CD8-positive, alpha-beta memory T cell (primary cell): ENCODE results near the gene VRK2. TPM values are rescaled to one million over a fixed set of nuclear protein-coding genes. Genes with fewer than 3 reads are reported as not detected.

ENCODE experiments used
- CTCF ChIA-PET: fragments of 350-600 bp; sonication (Branson Sonifier 250); formaldehyde crosslinking; loops from one replicate; lab custom pipeline; 2021; ENCODE audit warnings: antibody characterized with exemption; lab: Charles Lee
- POLR2A ChIA-PET: fragments of 350-600 bp; sonication (Branson Sonifier 250); formaldehyde crosslinking; loops from one replicate; lab custom pipeline; 2021; ENCODE audit warnings: antibody characterized with exemption; lab: Charles Lee
- DNase-seq, 5 donors: peaks; one replicate each; pipeline versions ENCODE4 v3.0.0 to v3.0.0-alpha.2; 2020 to 2022; ENCODE audit warnings: mixed read lengths in 1 of 5
- H3K27ac ChIP-seq: one replicate; pipeline ENCODE4 v1.7.0; 2013; ENCODE audit warnings: low read depth, mild to moderate bottlenecking, low read length, moderate library complexity
- H3K27me3 ChIP-seq: 2 replicates; pipeline ENCODE4 v1.7.0; 2013; ENCODE audit warnings: low read length, mild to moderate bottlenecking; ENCODE audit not compliant: insufficient read depth, poor library complexity, severe bottlenecking
- H3K36me3 ChIP-seq: 2 replicates; pipeline ENCODE4 v1.7.0; 2013; ENCODE audit warnings: mild to moderate bottlenecking, low read length, moderate library complexity; ENCODE audit not compliant: insufficient read depth
- H3K4me1 ChIP-seq: 2 replicates; pipeline ENCODE4 v1.7.0; 2013; ENCODE audit warnings: mild to moderate bottlenecking, low read length, moderate library complexity; ENCODE audit not compliant: insufficient read depth
- H3K4me3 ChIP-seq: 2 replicates; pipeline ENCODE4 v1.7.0; 2013; ENCODE audit warnings: mild to moderate bottlenecking, low read length
- H3K9me3 ChIP-seq: 2 replicates; pipeline ENCODE4 v1.7.0; 2013; ENCODE audit warnings: mild to moderate bottlenecking, low read length
- H3K27ac Mint-ChIP-seq, 8 donors: one replicate each; pipeline ENCODE4 v1.8.0; 2020 to 2021; ENCODE audit warnings: mixed read lengths in 8 of 8, mild to moderate bottlenecking in 6 of 8, inconsistent platforms in 3 of 8, moderate library complexity in 3 of 8
- H3K27me3 Mint-ChIP-seq, 2 donors: one replicate each; pipeline ENCODE4 v1.8.0; 2020 to 2021; ENCODE audit warnings: mixed read lengths in 2 of 2, mild to moderate bottlenecking in 1 of 2, moderate library complexity in 1 of 2
- H3K36me3 Mint-ChIP-seq, 3 donors: one replicate each; pipeline ENCODE4 v1.8.0; 2020 to 2021; ENCODE audit warnings: mixed read lengths in 3 of 3, inconsistent platforms in 1 of 3, mild to moderate bottlenecking in 1 of 3
- H3K4me1 Mint-ChIP-seq, 3 donors: one replicate each; pipeline ENCODE4 v1.8.0; 2020 to 2021; ENCODE audit warnings: mixed read lengths in 3 of 3, inconsistent platforms in 1 of 3, mild to moderate bottlenecking in 1 of 3
- H3K4me3 Mint-ChIP-seq, 7 donors: one replicate each; pipeline ENCODE4 v1.8.0; 2020 to 2021; ENCODE audit warnings: mixed read lengths in 7 of 7, mild to moderate bottlenecking in 6 of 7, moderate library complexity in 4 of 7, inconsistent platforms in 2 of 7
- H3K9me3 Mint-ChIP-seq, 5 donors: one replicate each; pipeline ENCODE4 v1.8.0; 2020 to 2022; ENCODE audit warnings: mixed read lengths in 5 of 5, mild to moderate bottlenecking in 3 of 5, moderate library complexity in 2 of 5, inconsistent platforms in 1 of 5
- polyA plus RNA-seq: library from polyadenylated mRNA; unstranded; fragments of 300-500 nt; fragmentation: Illumina TruSeq; gene quantifications from one replicate; pipeline ENCODE4 v1.2.3, GENCODE V29; 2021
- total RNA-seq, 2 experiments: library from RNA; stranded (reverse); gene quantifications; one replicate each; pipeline ENCODE4 v1.2.3, GENCODE V29; 2021

Gene VRK2
- total and polyA plus RNA-seq, 3 experiments from 2014 or later, result 21.8 to 30.4 (median 27.6) TPM

DNA sequence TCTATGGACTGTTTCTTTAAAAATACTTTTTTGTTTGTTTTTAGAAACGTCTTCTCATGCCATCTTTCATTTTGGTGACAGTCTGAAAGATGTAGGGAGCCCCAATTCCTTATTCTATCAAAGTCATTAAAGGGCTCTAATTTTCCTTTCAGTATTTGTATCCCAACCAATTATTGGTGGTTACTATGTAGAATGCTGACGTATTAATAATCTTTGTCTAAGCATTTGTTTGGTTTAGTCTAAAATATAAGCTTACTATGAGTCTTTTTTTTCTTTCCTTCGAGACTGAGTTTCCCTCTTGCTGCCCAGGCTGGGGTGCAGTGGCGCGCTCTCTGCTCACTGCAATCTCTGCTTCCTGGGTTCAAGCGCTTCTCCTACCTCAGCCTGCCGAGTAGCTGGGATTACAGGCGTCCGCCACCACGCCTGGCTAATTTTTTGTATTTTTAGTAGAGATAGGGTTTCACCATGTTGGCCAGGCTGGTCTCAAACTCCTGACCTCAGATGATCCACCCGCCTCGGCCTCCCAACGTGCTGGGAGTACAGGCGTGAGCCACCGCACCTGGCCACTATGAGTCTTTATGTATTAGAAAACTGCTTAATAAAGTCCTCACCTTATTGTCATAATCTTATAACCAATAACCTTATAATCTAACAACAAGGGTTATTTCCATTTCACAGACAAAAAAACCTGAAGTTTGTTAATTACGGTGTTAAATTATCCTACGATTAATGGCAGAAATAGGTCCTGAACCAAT, 849 bp upstream of the VRK2 start:
- no peaks in the 10 kb centered on the region for H3K9me3 Mint-ChIP-seq
- peak overlapping the region; percentile 93 to 99 (median 96) for H3K27ac Mint-ChIP-seq
- H3K27ac ChIP-seq, result peak overlapping the region; percentile 88
- peak overlapping the region; percentile 80 for H3K4me3 ChIP-seq
- H3K27me3 Mint-ChIP-seq, result no peaks in the 10 kb centered on the region
- H3K4me1 Mint-ChIP-seq, result peaks cover 42 to 56% (median 52%) of the 10 kb centered on the region in 3 donors
- no peaks in the 10 kb centered on the region for H3K27me3 ChIP-seq
- no peaks in the 10 kb centered on the region for H3K36me3 ChIP-seq
- peak overlapping the region; percentile 88 to 99 (median 92) for H3K4me3 Mint-ChIP-seq
- peak in 1 of 5 donors; percentile 1 for DNase-seq
- CTCF ChIA-PET, result interaction anchor here (1.3 to 1.4 kb wide), 2 partner anchors 12 to 21 kb away, joined by 3 read pairs; no protein-coding TSS in a partner anchor
- H3K36me3 Mint-ChIP-seq, result peaks cover 0 to 15% (median 5%) of the 10 kb centered on the region in 3 donors
- peaks cover 29% of the 10 kb centered on the region for H3K4me1 ChIP-seq
- no peaks in the 10 kb centered on the region for H3K9me3 ChIP-seq
- POLR2A ChIA-PET, result interaction anchor here (0.9 to 1.1 kb wide), 2 partner anchors 134 to 195 kb away, joined by 3 read pairs; partner anchors contain the start of gene FANCL

- H3K36me3 Mint-ChIP-seq, result peaks cover 0 to 15% (median 1%) of the 10 kb centered on the region in 3 donors
- peaks cover 29% of the 10 kb centered on the region for H3K4me1 ChIP-seq
- H3K4me3 ChIP-seq, result peak overlapping the region; percentile 80
- CTCF ChIA-PET, result interaction anchor here (1.3 to 1.4 kb wide), 2 partner anchors 12 to 21 kb away, joined by 3 read pairs; no protein-coding TSS in a partner anchor
- no peaks in the 10 kb centered on the region for H3K9me3 Mint-ChIP-seq
- H3K27ac Mint-ChIP-seq, result peak overlapping the region; percentile 93 to 99 (median 96)
- peak overlapping the region; percentile 88 to 99 (median 92) for H3K4me3 Mint-ChIP-seq
- H3K27me3 ChIP-seq, result no peaks in the 10 kb centered on the region
- H3K27ac ChIP-seq, result peak overlapping the region; percentile 88
- no peaks in the 10 kb centered on the region for H3K36me3 ChIP-seq
- no peak for DNase-seq
- no peaks in the 10 kb centered on the region for H3K9me3 ChIP-seq
- peaks cover 42 to 56% (median 55%) of the 10 kb centered on the region in 3 donors for H3K4me1 Mint-ChIP-seq
- POLR2A ChIA-PET, result interaction anchor here (0.9 to 1.1 kb wide), 2 partner anchors 134 to 195 kb away, joined by 3 read pairs; partner anchors contain the start of gene FANCL
- no peaks in the 10 kb centered on the region for H3K27me3 Mint-ChIP-seq
These were observed 346 bp upstream of the VRK2 start for GRCh38 chr2:58046335-58046584.

GRCh38 chr2:58047373-58047935, 848 bp downstream of the VRK2 start:
- ChIA-PET CTCF (interaction anchor here (1.3 to 1.4 kb wide), 2 partner anchors 11 to 22 kb away, joined by 3 read pairs; no protein-coding TSS in a partner anchor), POLR2A (no interaction called here)
- H3K9me3 Mint-ChIP-seq, result no peaks in the 10 kb centered on the region
- no peaks in the 10 kb centered on the region for H3K9me3 ChIP-seq
- H3K4me1 ChIP-seq, result peaks cover 29% of the 10 kb centered on the region
- H3K27me3 Mint-ChIP-seq, result no peaks in the 10 kb centered on the region
- peak overlapping the region; percentile 80 for H3K4me3 ChIP-seq
- peak overlapping the region; percentile 88 to 99 (median 92) for H3K4me3 Mint-ChIP-seq
- peak overlapping the region; percentile 88 for H3K27ac ChIP-seq
- DNase-seq, result no peak
- no peaks in the 10 kb centered on the region for H3K27me3 ChIP-seq
- H3K36me3 Mint-ChIP-seq, result peaks cover 0 to 18% (median 0%) of the 10 kb centered on the region in 3 donors
- no peaks in the 10 kb centered on the region for H3K36me3 ChIP-seq
- H3K27ac Mint-ChIP-seq, result peak overlapping the region; percentile 93 to 99 (median 96)
- peaks cover 41 to 62% (median 61%) of the 10 kb centered on the region in 3 donors for H3K4me1 Mint-ChIP-seq

DNA sequence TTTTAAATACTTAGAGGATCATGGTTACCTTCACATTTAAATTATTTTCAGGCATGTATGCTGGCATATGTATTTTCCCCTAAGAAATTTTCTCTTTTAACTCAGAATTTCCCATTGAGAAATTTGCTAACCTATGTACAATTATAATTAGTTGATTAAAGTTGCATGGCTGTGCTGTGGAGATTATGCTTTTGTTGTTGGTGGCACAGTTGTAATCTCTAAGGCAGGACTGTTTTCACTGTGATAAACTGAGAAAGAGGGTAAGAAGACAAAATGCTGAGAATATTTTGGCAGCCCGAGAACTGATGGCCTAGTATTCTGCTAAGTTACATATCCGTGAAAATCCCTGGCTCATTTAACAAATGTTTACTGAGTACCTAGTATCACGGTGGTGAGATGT, 1.4 kb downstream of the VRK2 start:
- H3K4me3 ChIP-seq, result no peak overlapping the region
- Mint-ChIP-seq H3K36me3 (peaks cover 0 to 18% (median 2%) of the 10 kb centered on the region in 3 donors), H3K4me3 (peak overlapping the region; percentile 18 to 95 (median 65)), H3K27me3 (no peaks in the 10 kb centered on the region), H3K9me3 (no peaks in the 10 kb centered on the region), H3K27ac (peak overlapping the region; percentile 58 to 99 (median 74)), H3K4me1 (peaks cover 40 to 63% (median 61%) of the 10 kb centered on the region in 3 donors)
- no peaks in the 10 kb centered on the region for H3K9me3 ChIP-seq
- H3K27ac ChIP-seq, result peak overlapping the region; percentile 45
- H3K4me1 ChIP-seq, result peaks cover 29% of the 10 kb centered on the region
- H3K36me3 ChIP-seq, result no peaks in the 10 kb centered on the region
- no peak for DNase-seq
- ChIA-PET CTCF (no interaction called here), POLR2A (no interaction called here)
- no peaks in the 10 kb centered on the region for H3K27me3 ChIP-seq

- peaks cover 0 to 28% (median 3%) of the 10 kb centered on the region in 3 donors for H3K36me3 Mint-ChIP-seq
- Histone ChIP-seq H3K27ac (no peak overlapping the region), H3K4me1 (peaks cover 13% of the 10 kb centered on the region), H3K4me3 (no peak overlapping the region), H3K9me3 (no peaks in the 10 kb centered on the region), H3K27me3 (no peaks in the 10 kb centered on the region), H3K36me3 (no peaks in the 10 kb centered on the region)
- ChIA-PET CTCF (no interaction called here), POLR2A (no interaction called here)
- no peaks in the 10 kb centered on the region for H3K9me3 Mint-ChIP-seq
- peak overlapping the region in 2 of 8 donors; percentile 2 to 6 for H3K27ac Mint-ChIP-seq
- H3K4me1 Mint-ChIP-seq, result peaks cover 31 to 57% (median 53%) of the 10 kb centered on the region in 3 donors
- H3K27me3 Mint-ChIP-seq, result no peaks in the 10 kb centered on the region
- no peak for DNase-seq
- no peak overlapping the region for H3K4me3 Mint-ChIP-seq
These were observed 4.8 kb downstream of the VRK2 start for GRCh38 chr2:58051445-58051844.

- POLR2A ChIA-PET, result no interaction called here
- H3K36me3 Mint-ChIP-seq, result peaks cover 0 to 33% (median 5%) of the 10 kb centered on the region in 3 donors
These were observed 6.4 kb downstream of the VRK2 start for GRCh38 chr2:58052978-58053377.

DNA sequence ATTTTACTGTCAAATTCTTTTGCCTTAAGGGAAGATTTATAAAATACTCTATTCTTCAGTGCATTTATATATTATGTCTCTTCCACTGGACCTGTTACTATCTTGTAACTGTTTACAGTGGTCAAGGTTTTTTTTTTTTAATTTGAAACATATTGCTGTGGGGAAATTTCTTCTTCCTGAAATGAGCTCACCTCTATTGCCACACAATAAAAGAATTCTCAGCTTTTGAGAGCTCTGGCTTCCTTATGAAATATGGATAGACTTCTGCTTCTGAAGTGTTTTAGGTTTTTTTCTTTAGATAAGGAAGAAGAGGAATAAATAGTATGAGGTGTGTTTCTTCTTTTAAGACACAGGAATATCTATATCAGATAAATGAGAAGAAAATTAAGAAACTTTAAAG, 7.7 kb downstream of the VRK2 start:
- no peaks in the 10 kb centered on the region for H3K9me3 ChIP-seq
- ChIA-PET CTCF (no interaction called here), POLR2A (no interaction called here)
- Mint-ChIP-seq H3K9me3 (no peaks in the 10 kb centered on the region), H3K27ac (peak overlapping the region in 1 of 8 donors; percentile 25), H3K4me1 (peaks cover 17 to 49% (median 38%) of the 10 kb centered on the region in 3 donors), H3K4me3 (no peak overlapping the region), H3K36me3 (peaks cover 0 to 36% (median 8%) of the 10 kb centered on the region in 3 donors), H3K27me3 (no peaks in the 10 kb centered on the region)
- H3K27me3 ChIP-seq, result no peaks in the 10 kb centered on the region
- H3K4me1 ChIP-seq, result no peaks in the 10 kb centered on the region
- peaks cover 3% of the 10 kb centered on the region for H3K36me3 ChIP-seq
- H3K27ac ChIP-seq, result no peak overlapping the region
- DNase-seq, result no peak
- H3K4me3 ChIP-seq, result no peak overlapping the region

More at GRCh38 chr2:58052978-58053377, 6.4 kb downstream of the VRK2 start:
- no peak overlapping the region for H3K4me3 ChIP-seq
- no peaks in the 10 kb centered on the region for H3K27me3 ChIP-seq
- H3K4me3 Mint-ChIP-seq, result no peak overlapping the region
- H3K27ac ChIP-seq, result no peak overlapping the region
- DNase-seq, result no peak
- H3K27me3 Mint-ChIP-seq, result no peaks in the 10 kb centered on the region
- peaks cover 3% of the 10 kb centered on the region for H3K36me3 ChIP-seq
- peaks cover 8% of the 10 kb centered on the region for H3K4me1 ChIP-seq
- H3K4me1 Mint-ChIP-seq, result peaks cover 29 to 56% (median 51%) of the 10 kb centered on the region in 3 donors
- H3K9me3 ChIP-seq, result no peaks in the 10 kb centered on the region
- peak overlapping the region in 1 of 8 donors; percentile 2 for H3K27ac Mint-ChIP-seq
- no peaks in the 10 kb centered on the region for H3K9me3 Mint-ChIP-seq
- CTCF ChIA-PET, result interaction anchor here (1.2 kb wide), 1 partner anchor 11 kb away, joined by 3 read pairs; no protein-coding TSS in a partner anchor
